NOMO-1 treated with DMSO at 0.1 percent for 48 hours (cell line): Measurements from ENCODE around the gene BID.

Experiments
- DNase-seq: peaks from one replicate; lab custom pipeline; 2025; ENCODE audit not compliant: unreplicated experiment; lab: John Stamatoyannopoulos, UW

BID gene

DNA sequence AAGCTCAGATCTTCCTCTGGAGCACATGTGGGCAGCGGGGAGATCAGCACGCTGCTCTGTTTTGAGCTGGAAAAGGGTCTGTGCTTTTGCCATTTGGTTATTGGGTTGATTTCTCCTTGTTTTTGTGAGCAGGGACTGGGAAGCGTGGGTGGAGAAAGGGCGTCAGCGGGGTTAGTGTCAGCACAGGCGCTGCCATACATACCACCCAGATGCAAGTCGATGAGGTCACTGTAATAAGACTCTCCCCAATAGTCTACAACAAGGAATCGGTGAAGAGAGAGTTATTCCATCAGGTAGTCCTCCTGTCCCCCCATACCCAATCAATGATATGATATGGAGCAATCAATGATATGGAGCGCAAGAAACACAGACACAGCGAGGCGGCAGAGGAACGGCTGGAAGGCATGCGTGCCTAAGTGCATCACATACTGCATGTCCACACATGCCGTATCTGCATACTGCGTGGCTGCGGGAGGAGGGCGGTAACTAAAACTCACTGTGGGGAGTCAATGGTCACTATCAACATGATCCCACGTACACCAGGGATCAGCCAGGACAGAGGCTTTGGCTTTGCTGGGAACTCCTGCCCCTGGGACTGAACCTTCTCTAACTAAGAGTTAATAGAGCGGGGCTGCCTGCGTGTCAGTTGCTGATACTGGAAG, 29.5 kb upstream of the BID start:
- DNase-seq, result no peak

DNA sequence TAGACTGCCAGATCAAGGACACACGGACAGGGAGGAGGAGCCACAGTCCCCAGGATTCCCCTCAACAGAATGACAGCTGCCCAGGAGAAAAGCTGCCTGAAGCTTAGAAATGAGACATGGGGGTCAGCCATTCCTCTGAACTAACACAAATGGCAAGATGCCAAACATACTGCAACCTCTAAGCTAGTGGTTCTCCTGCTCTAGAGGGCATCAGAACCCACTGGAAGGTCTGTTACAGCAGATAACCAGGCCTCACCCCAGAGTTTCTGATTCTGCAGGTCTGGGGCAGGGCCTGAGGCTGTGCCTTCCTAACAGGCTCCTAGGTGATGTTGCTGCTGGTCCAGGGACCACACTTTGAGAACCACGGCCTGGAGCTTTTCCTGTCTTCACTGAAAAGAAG, 28.6 kb upstream of the BID start:
- no peak for DNase-seq

DNA sequence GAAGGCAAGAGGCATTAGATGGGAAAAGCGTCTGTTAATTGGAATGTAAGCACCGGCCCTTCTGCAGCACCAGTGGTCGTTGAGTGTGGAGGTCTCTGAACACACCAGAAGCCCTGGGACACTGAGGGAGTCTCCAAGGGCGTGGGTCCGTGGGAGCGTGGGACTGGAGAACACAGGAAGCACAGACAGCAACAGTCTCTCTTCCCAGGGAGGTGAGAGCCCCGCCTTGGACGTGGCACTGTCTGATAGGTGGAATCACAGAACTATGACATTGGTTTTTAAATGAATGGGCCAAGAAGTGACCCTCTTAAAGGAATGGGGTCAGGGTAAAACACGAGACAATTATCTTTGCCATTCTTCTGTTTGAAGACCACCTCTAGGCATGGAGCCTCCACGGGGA, 28.1 kb upstream of the BID start:
- no peak for DNase-seq

DNA sequence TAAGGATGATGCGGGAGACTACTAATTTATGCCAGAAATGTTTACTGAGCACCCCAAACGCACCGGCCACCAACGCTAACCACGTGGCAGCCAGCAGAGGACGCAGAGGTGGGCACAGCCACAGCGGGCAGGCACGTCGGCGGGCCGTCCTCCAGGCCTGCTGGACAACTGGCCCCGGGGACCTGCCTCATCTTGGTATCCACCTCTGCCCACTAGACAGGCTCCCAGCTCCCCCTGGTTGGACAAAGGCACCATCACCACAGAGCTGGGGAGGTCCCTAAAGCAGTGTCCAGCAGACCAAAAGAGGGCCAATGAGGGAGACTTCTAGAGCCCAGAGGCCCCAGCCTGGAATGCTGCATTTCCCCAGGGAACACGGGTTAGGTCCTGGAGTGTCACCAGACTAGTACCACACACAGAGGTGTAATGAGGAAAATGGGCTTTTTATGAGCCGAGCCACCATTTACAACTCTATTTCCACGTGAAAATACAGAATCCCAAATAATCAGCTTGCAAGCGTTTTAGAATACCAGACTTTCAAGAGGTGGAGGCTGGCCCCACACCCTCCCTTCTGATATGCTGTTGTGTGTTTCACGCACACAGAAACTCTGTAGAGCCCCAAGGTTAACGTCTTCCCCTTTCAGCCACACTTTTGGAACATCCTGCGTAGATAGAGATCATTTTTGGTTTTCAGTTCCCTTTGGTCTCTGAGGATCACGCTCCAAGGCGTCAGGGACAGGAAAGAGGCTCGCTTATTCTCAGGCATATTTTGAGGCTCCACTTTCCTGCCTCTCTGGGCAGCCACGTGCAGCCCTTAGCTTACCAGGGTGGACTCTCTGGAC, 23.7 kb upstream of the BID start:
- DNase-seq, result peak; percentile 83

DNA sequence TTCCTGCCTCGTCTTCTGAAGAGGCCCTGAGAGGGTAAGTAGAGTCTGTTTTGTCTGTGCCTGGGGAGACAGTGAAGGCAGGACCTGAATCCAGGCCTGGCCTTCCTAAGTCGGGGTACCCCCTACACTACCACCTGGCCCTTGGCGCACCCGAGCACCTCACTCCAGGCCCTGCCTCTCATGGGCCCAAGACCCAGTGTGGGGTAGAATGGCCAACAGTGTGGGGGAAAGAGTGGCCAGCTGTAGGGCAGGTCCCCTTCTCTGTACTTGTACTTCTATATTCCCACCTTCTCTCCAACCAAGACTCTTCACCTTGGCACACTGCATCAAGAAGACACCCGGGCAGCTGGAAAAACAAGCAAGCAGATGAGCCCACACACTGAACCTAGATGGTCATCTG, 22.4 kb upstream of the BID start:
- DNase-seq, result no peak

DNA sequence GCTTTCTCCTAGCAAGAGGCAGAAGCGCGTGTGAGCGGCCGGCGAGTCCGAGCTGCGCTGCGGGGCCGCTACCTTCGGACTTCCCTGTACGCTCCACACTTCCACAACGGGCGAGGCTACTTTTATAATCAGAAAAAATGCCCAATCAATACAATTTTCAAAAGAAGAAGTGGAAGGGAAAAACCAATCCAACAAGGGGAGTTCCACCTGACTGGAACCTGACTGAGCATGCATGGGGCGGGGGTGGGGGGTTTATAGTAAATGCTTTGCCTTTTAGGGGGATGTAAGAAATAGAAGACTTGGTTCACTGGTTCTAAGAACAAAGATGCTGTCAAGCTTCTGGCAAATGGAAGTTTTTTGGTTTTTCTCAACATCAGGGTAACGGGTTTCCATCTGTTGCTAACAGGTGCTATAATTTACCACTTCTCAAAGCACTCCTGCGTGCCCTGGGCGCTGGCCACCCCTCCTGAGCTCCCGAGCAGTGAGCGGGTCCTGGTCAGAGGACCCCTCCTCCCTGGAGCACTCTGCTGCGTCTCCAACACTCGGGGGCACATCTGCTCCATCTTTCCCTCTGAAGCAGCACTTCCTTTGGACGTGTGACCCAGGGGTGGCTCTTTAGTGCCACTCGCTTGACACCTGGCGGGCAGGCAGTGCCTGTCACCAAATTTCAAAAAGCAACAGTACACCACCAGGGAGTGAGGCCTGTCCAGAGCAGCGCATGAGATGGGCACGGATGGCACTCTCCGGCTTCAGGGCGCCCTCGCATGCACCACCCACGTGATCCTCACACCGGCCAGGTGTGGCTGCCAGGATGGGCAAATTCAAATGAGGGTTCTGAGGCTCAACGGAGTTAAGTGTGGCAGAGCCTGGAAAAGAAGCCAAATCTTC, 21.6 kb upstream of the BID start:
- no peak for DNase-seq

DNA sequence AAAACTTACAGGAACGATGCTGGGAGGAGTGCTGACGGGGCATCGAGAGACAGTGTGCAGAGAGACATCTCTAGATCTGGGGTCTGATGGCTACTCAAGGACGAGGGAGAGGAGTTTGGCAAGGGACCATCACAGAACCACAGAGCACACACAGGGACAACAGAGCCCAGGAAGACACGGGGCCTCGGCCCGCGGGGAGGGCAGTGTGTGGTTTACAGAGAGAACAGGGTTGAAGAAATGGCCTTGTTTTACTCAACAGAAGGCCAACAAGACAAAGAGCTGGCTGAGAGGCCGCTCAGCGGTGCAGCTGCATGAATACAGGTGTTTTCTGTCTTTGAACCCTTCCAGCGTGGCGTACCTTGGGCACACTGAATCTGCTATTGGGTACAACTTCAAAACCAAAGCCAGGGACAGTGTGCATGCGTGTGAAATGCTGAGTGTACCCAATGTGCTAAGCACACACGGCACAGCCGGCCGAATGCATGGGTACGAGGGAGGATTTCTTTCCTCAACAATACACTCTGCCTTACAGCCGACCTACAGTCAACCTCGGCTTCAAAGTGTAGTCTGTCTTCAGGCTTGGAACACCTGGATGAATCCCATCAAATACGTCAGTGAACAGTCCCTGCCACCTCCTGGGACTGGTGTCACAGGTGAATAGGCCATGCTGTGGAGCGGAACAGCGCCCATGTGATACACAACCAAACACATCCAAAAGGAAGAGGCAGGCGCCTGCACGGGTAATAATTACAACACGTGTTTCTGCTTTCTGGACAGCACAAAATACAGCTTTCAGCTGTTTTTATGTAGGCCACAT, 20.7 kb upstream of the BID start:
- DNase-seq, result no peak

DNA sequence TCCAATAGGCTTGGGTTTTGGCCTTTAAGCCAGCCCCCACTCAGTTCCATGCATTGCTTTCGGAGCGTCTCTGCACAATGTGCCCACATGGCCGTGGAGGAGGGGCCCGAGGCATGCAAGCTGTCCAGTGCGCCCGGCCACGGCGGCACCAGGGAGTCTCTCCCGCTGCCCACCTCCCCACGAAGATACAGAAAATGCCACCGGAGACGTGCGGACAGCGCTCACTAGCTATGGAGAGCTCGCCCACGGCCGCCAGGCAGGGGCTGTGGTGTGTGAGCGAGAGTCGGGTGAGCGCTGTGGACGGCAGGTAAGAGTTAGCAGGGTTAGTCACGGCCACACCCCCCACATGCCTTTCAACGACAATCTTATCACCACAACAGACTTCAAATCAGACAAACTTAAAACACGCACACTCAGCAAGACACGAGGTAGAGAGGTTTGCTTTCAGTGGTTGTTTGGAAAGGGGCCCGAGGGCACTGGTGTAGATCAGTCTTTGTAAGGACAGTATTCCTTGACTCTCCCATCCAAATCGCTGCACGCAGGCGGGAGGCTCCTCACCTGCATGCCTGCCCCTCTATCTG, 18.7 kb upstream of the BID start:
- no peak for DNase-seq

DNA sequence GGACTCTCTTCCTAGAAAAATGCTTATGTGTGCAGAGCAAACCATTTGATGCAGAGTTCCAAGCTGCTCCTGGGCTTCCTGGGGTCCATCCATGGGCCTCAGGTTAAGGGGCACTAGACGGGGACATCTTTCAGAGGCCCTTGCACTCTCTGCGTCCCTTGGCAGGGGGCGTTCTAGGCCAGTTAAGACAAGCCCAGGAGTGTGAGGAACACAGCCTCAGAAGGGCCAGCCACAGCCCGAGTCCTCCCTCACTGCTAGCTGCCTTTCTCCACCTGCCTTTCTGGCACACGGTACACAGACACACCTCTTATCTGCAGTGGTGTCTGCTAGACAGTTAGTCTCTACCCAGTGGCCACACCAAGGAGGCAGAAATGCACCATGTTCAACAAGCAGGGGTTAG, 18.0 kb upstream of the BID start:
- DNase-seq, result no peak

DNA sequence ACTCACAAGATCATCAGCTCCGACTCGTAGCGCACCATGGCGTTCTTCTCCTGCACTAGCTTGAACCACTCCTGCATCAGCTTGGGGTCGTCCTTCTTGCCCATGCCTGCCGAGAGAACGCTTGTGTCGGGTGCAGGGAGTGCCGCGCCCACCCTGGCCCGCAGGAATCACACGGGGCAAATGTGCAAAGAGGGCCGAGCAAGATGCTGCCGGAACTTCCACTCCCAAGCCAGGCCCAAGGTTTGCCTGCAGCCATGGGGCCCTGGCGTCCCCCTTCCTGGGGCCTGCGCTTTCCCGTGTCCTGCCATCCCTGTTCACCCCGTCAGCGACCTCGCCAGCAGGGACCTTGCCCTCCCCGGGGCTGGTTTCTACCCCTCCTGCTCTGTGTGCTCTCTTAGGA, 16.9 kb upstream of the BID start:
- no peak for DNase-seq

DNA sequence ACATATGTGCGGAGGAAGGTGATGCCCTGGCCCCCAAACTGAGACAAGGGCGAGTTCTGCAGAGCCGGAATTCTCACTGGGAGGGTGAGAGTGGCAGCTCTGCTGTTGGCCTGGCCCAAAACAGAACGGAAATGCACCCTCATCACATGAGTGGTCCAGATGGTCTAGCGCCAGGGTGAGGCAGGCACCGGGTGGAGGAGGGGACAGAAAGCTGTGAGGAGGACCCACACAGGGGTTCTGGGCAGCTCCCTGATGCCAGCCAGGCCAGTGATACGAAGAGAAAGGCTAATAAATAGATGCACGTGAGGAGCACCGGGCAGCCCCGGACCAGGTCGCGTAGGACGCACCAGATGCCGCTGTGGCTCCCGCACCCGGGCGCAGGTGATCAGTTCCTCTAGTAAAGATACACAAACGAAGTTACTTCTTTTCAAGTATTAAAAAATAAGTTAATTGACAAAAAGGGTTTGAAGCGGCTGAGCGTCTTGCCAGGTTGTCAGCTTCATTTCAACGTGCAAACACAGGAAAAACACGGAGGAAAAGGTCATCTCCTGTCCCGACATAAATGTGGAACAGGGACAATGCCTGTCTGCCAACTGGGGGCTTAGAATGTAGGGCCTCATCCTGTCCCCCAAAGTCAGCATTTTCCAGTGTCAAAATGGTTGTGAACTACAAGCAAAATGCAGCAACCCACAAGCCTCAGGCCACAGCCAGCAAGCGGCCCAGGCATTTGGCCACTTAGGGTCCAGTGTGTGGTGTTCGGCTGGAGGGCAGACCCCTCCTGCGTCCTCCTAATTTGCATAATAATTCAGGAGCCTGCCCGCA, 15.3 kb upstream of the BID start:
- no peak for DNase-seq

DNA sequence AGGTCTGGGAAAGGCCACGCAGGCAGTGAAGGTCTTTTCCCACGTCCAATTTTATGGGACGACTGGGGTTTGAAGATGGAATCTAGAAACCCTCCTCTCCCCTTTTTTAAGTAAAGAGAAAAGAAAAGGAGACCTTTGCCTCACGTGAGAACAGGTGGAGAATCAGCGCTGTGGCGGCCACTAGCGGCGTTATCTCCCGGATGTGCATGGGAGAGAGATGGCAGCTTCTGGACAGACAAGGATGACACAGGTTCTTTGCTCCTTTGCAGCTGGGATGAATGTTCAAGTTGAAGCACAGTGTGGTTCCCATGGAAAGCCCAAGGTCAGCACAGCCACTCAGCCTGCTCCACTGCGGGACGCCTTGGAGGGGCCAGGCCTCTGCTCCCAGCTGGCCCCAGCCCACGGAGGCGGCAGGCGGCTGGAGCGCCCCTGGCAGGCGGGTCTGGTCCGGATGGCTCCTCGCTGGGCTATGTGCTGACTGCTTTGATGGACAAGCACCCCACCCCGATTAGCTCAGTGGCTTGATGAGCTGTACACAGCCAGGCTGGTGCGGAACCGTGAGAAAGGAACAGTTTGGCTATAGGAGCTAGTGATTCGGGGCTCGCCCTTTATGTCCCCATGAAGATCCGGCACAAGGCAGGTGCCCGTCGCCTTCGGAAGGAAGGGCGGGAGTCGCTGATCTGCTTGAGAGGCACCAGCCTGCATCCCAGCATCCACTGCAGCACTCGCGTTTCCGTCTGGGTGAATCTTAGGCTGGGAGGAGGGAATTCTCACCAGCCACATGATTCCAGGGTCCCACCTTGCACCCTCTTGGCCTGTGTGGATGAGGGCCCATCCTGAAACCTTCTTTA, 14.5 kb upstream of the BID start:
- no peak for DNase-seq

DNA sequence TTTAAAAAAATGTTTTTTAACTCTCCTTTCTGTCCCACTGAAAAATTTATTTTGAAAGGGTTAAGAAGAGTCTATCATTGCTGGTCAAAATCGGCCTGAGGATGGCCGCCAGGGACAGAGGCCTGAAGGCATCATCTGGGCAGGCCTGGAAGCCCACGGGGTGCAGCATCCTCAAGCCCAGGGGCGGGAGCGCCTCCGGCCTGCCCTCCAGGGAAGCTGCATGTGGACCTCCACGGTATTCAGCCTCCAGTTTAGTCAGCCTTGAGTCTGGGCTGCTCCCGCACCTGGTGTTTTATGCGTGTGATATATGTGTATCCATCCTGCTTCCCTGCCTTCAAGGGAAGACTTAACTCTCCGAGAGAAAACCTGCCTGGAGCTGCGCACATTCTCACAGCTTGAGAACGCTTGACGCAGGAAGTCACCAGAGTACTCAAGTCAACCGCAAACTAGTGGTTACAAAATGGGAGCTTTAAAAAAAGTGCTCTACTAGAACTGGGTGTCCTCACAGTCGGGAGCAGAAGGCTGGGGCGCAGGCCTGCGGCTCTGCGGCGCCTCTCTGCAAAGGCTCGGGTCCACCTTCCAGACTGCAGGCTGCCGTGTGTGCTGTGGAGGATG, 13.6 kb upstream of the BID start:
- DNase-seq, result peak; percentile 39

DNA sequence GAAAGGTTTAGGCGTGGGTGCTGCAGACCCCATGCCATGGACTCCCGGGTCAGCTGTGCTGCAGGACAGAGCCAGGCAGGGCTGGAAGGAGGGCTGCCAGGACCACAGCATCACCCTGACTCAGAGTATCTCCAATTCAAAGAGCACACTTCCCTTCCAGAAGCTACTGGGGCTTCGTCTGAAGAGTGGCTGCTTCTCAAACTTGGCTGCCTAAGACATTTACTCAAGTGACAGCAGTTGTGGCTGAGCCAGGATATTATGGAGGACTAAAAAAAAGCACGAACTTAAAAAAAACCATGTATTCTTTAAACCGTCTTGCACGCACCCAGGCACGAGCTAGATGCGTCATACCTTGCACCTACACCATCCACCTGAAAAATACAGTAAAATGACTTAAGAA, 13.0 kb upstream of the BID start:
- DNase-seq, result no peak

DNA sequence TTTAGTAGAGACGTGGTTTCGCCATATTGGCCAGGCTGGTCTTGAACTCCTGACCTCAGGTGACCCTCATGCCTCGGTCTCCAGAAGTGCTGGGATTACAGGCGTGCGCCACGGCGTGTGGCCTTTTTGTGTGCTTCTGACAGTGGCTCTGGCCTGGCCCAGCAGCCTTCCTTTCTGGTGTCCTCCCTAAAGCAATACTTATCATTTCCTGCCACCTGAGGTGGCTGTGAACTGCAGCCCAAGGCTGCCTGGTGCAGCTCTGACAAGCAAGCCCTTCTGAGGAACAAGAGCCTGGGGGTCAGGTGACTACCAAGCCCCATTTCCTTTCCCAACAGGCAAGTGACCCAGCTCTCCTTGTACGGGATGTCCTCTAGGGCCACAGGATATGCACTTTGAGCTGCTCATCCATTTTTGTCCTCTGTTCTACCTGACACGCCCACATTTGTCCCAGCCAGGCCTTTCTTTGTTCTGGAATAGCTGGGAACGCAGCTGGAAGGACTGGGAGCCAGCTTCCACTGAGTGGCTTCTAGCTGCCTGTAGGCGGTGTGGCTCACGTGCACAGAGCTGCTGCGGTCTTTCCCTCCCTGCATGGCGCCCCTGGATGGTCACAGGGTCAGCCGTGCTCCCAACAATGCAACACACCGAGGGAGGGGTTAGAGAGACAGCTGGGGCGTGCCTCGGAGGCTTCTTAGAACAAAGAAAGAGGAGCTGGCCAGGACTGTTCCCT, 12.3 kb upstream of the BID start:
- DNase-seq, result no peak

DNA sequence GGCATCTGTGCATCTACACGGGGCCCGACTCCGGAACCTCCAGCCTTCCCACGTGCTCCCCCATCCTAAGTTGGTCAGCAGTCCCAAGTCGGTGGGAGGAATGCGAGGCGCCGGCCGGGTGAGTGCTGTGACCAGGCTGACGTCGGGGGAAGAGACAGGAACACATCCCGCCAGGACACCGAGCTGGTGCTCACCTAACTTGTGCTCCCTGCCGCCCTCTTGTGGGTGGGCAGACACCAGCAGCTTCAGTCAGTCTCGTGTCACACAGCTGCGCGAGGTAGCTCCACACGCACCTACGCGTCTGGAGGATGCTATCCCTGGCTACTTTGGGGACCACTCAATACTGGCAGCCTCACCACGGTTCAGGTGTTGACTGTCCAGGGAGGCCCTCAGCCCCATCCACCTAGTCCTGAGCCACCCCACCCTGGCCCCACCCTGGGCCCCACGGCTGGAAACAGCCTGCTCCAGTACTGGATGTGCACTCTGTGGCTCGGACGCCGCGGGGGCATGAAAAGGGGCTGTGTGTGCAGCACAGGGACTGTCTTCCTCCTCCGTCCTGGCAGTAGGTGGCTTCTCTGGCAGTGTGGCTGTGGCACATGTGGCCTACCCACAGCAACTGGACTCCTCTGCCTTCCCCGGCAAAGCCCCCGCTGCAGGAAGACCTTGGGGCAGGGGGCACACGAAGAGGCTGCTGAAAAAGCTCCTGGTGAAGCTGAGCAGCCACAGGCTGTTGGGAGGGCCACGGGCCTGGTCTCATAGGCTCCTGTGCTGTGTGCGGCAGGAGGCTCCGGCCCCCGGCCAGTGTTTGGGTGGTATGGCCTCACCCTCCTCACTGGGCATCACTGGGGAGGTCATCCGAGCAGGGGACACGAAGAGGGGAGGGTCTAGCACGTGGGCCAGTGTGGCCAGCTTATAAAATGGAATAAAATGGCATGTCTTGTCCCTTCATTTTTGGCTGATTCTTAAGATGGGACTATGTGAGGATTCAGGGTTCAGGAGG, 11.2 kb upstream of the BID start:
- peak; percentile 50 for DNase-seq
